WTC11 (cell line): Measurements from ENCODE around the gene PTPRN2. TPM values are rescaled to one million over a fixed set of nuclear protein-coding genes. Genes with fewer than 3 reads are reported as not detected.
A peak's percentile ranks its signal among the peaks of the same experiment; 100 is the strongest.

Source experiments
- ATAC-seq: fragments of 200-7000 bp; cut with Tn5 transposase; 2 replicates; pipeline ENCODE4 v1.10.0; 2021; ENCODE audit warnings: mild to moderate bottlenecking, moderate library complexity
- CTCF ChIA-PET: fragments of 300-600 bp; sonication (Branson Sonifier 250); formaldehyde crosslinking; loops from one replicate; lab custom pipeline; 2021; ENCODE audit warnings: antibody characterized with exemption; lab: Charles Lee
- POLR2A ChIA-PET: fragments of 350-600 bp; sonication (Branson Sonifier 250); formaldehyde crosslinking; loops from one replicate; lab custom pipeline; 2021; ENCODE audit warnings: antibody characterized with exemption; lab: Charles Lee
- DNase-seq: peaks from one replicate; pipeline ENCODE4 v3.0.0; 2021; ENCODE audit warnings: low spot score
- H3K27ac Mint-ChIP-seq: 2 replicates; pipeline ENCODE4 v1.8.0; 2021; ENCODE audit warnings: mixed read lengths
- H3K27me3 Mint-ChIP-seq: 2 replicates; pipeline ENCODE4 v1.8.0; 2021; ENCODE audit warnings: low read depth, mild to moderate bottlenecking, moderate library complexity, mixed read lengths
- H3K36me3 Mint-ChIP-seq: 2 replicates; pipeline ENCODE4 v1.8.0; 2021; ENCODE audit warnings: mixed read lengths
- H3K4me1 Mint-ChIP-seq: 2 replicates; pipeline ENCODE4 v1.8.0; 2022; ENCODE audit warnings: mixed read lengths
- H3K4me3 Mint-ChIP-seq: 2 replicates; pipeline ENCODE4 v1.8.0; 2021; ENCODE audit warnings: mild to moderate bottlenecking, moderate library complexity, mixed read lengths
- H3K9me3 Mint-ChIP-seq: 2 replicates; pipeline ENCODE4 v1.8.0; 2021; ENCODE audit warnings: mixed read lengths
- ARID4B ChIP-seq: sonication (generic); formaldehyde crosslinking; IDR thresholded peaks from 2 replicates; pipeline ENCODE4 v1.8.0; 2023; ENCODE audit warnings: missing genetic modification reagents, mild to moderate bottlenecking, borderline replicate concordance
- ELF4 ChIP-seq: sonication (generic); formaldehyde crosslinking; IDR thresholded peaks from 2 replicates; pipeline ENCODE4 v1.8.1; 2022; ENCODE audit warnings: low read depth, mild to moderate bottlenecking, moderate library complexity, missing genetic modification reagents
- NFYB ChIP-seq: sonication (generic); formaldehyde crosslinking; conservative IDR thresholded peaks from 2 replicates; pipeline ENCODE4 v1.8.0; 2022; ENCODE audit warnings: low read depth, missing genetic modification reagents
- USF1 ChIP-seq: sonication (generic); formaldehyde crosslinking; IDR thresholded peaks from 2 replicates; pipeline ENCODE4 v1.8.0; 2022; ENCODE audit warnings: mild to moderate bottlenecking, missing genetic modification reagents
- ZNF219 ChIP-seq: sonication (generic); formaldehyde crosslinking; IDR thresholded peaks from 2 replicates; pipeline ENCODE4 v1.8.0; 2023; ENCODE audit warnings: missing genetic modification reagents, mild to moderate bottlenecking, borderline replicate concordance
- total RNA-seq: library from RNA; stranded (reverse); gene quantifications from 3 replicates; pipeline ENCODE4 v1.2.3, GENCODE V29; 2021
- TF ChIP-seq, protein P1 (sequence below): sonication (generic); formaldehyde crosslinking; IDR thresholded peaks from 2 replicates; pipeline ENCODE4 v1.8.1; 2023; ENCODE audit warnings: mild to moderate bottlenecking, missing genetic modification reagents, moderate library complexity
- TF ChIP-seq, protein P2 (sequence below): fragments of 250-450 bp; sonication (Bioruptor Pico); IDR thresholded peaks from 2 replicates; pipeline ENCODE4 v1.9.0; 2021; ENCODE audit warnings: mild to moderate bottlenecking

Gene PTPRN2
- total RNA-seq, 1 experiment from 2014 or later = 4.7 TPM

GRCh38 chr7:158432369-158433341 is 155.0 kb downstream of the PTPRN2 start (continued):
- TF ChIP-seq, protein P1, sequence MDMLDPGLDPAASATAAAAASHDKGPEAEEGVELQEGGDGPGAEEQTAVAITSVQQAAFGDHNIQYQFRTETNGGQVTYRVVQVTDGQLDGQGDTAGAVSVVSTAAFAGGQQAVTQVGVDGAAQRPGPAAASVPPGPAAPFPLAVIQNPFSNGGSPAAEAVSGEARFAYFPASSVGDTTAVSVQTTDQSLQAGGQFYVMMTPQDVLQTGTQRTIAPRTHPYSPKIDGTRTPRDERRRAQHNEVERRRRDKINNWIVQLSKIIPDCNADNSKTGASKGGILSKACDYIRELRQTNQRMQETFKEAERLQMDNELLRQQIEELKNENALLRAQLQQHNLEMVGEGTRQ (CRISPR knock-in tag) = no peak
- no peak for TF ChIP-seq USF1
- TF ChIP-seq ZNF219 (CRISPR knock-in tag) = no peak

- CTCF ChIA-PET = interaction anchor here (1.2 kb wide), 2 partner anchors 10 to 36 kb away, joined by 3 to 4 read pairs; no protein-coding TSS in a partner anchor
- TF ChIP-seq NFYB (CRISPR knock-in tag) (peak; percentile 50; the same call in 1 of the 2 replicates), ARID4B (CRISPR knock-in tag) (no peak), USF1 (peak; percentile 46; the same call in 1 of the 2 replicates)
- TF ChIP-seq, protein P1 (CRISPR knock-in tag) = peak; percentile 61
- H3K36me3 Mint-ChIP-seq = peaks cover 4% of the 10 kb centered on the region; the same call in 1 of the 2 replicates
- H3K4me1 Mint-ChIP-seq = peaks cover 6% of the 10 kb centered on the region
- H3K27me3 Mint-ChIP-seq = no peaks in the 10 kb centered on the region; the same call in 1 of the 2 replicates
- H3K4me3 Mint-ChIP-seq = no peak overlapping the region
- no peak overlapping the region for H3K27ac Mint-ChIP-seq
- POLR2A ChIA-PET = no interaction called here
- ATAC-seq (no peak), DNase-seq (no peak)
- peaks cover 25% of the 10 kb centered on the region for H3K9me3 Mint-ChIP-seq
Observed at GRCh38 chr7:158431941-158432347, 155.7 kb downstream of the PTPRN2 start.

GRCh38 chr7:158431055-158431940 is 156.3 kb downstream of the PTPRN2 start:
- H3K36me3 Mint-ChIP-seq = peaks cover 4% of the 10 kb centered on the region; the same call in 1 of the 2 replicates
- CTCF ChIA-PET = interaction anchor here (1.2 kb wide), 1 partner anchor 11 kb away, joined by 4 read pairs; no protein-coding TSS in a partner anchor
- no peak for TF ChIP-seq ELF4
- TF ChIP-seq, protein P2, sequence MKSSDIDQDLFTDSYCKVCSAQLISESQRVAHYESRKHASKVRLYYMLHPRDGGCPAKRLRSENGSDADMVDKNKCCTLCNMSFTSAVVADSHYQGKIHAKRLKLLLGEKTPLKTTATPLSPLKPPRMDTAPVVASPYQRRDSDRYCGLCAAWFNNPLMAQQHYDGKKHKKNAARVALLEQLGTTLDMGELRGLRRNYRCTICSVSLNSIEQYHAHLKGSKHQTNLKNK (CRISPR knock-in tag) = no peak
- POLR2A ChIA-PET = no interaction called here
- H3K4me1 Mint-ChIP-seq = peaks cover 6% of the 10 kb centered on the region
- H3K27me3 Mint-ChIP-seq = no peaks in the 10 kb centered on the region
- no peak for ATAC-seq
- DNase-seq = no peak
- no peak overlapping the region for H3K4me3 Mint-ChIP-seq
- H3K9me3 Mint-ChIP-seq = peaks cover 23% of the 10 kb centered on the region
- peak overlapping the region; percentile 32; the same call in 1 of the 2 replicates for H3K27ac Mint-ChIP-seq
